OCI-M1 (cell line): ENCODE results near the gene LIMCH1.
"Not testable (repeated sequence)": the region's sequence is repeated elsewhere in the genome, so short reads cannot be mapped to it uniquely, and the experiment has no call there.

Experiments used
- DNase-seq: peaks from one replicate; lab custom pipeline; 2025; lab: John Stamatoyannopoulos, UW

The LIMCH1 gene

GRCh38 chr4:41678951-41679350, 141.0 kb downstream of the LIMCH1 start:
- DNase-seq, result no peak

- no peak for DNase-seq
Measured at GRCh38 chr4:41679991-41680390, 142.0 kb downstream of the LIMCH1 start.

- no peak for DNase-seq
Measured at GRCh38 chr4:41681054-41681453, 143.1 kb downstream of the LIMCH1 start.

GRCh38 chr4:41683326-41683725, 145.4 kb downstream of the LIMCH1 start:
- no peak for DNase-seq

GRCh38 chr4:41686893-41687292, 148.9 kb downstream of the LIMCH1 start:
- DNase-seq, result no peak

- DNase-seq, result no peak
Measured at GRCh38 chr4:41687971-41688370, 150.0 kb downstream of the LIMCH1 start.

- DNase-seq, result peak; percentile 61
Measured at GRCh38 chr4:41692717-41693345, 154.9 kb downstream of the LIMCH1 start.

- DNase-seq, result peak; percentile 53
Measured at GRCh38 chr4:41693629-41694028, 155.7 kb downstream of the LIMCH1 start.

- no peak for DNase-seq
Measured at GRCh38 chr4:41696131-41696530, 158.2 kb downstream of the LIMCH1 start.

GRCh38 chr4:41696763-41697162, 158.8 kb downstream of the LIMCH1 start:
- no peak for DNase-seq

GRCh38 chr4:41701983-41702382, 164.0 kb downstream of the LIMCH1 start:
- DNase-seq, result no peak

GRCh38 chr4:41702770-41703169, 164.8 kb downstream of the LIMCH1 start:
- no peak for DNase-seq

GRCh38 chr4:41703785-41704184, 165.8 kb downstream of the LIMCH1 start:
- no peak for DNase-seq

- peak; percentile 23 for DNase-seq
Measured at GRCh38 chr4:41709844-41710481, 172.0 kb downstream of the LIMCH1 start.

GRCh38 chr4:41711654-41712053, 173.7 kb downstream of the LIMCH1 start:
- DNase-seq, result not testable (repeated sequence)

- DNase-seq, result no peak
Measured at GRCh38 chr4:41712425-41712824, 174.5 kb downstream of the LIMCH1 start.

GRCh38 chr4:41713768-41714167, 175.8 kb downstream of the LIMCH1 start:
- no peak for DNase-seq

- no peak for DNase-seq
Measured at GRCh38 chr4:41714364-41715000, 176.5 kb downstream of the LIMCH1 start.

GRCh38 chr4:41715155-41715554, 177.2 kb downstream of the LIMCH1 start:
- no peak for DNase-seq

- no peak for DNase-seq
Measured at GRCh38 chr4:41718907-41719306, 180.9 kb downstream of the LIMCH1 start.

- DNase-seq, result no peak
Measured at GRCh38 chr4:41719417-41719816, 181.5 kb downstream of the LIMCH1 start.

- no peak for DNase-seq
Measured at GRCh38 chr4:41722181-41722580, 184.2 kb downstream of the LIMCH1 start.

- no peak for DNase-seq
Measured at GRCh38 chr4:41723286-41723685, 185.3 kb downstream of the LIMCH1 start.
